IMR-90 (cell line): ENCODE results near the gene HFM1. TPM values are rescaled to one million over a fixed set of nuclear protein-coding genes. Genes with fewer than 3 reads are reported as not detected.

Experiments
- ATAC-seq: fragments of 200-7000 bp; cut with Tn5 transposase; 2 replicates; pipeline ENCODE4 v1.9.1; 2020; ENCODE audit warnings: low read depth, mild to moderate bottlenecking, moderate library complexity
- BruUV-seq: library from RNA; stranded (reverse); fragments of 400-500 nt; replicated peaks from 2 replicates; lab custom pipeline; 2021; lab: Mats Ljungman, UMichigan
- CTCF ChIA-PET: fragments of 300-600 bp; formaldehyde crosslinking; extraction: SDS; loops from one replicate; lab custom pipeline; 2021; ENCODE audit warnings: antibody characterized with exemption; lab: Yijun Ruan, JAX
- POLR2A ChIA-PET: fragments of 300-600 bp; sonication (Branson Sonifier 250); formaldehyde crosslinking; loops from one replicate; lab custom pipeline; 2022; ENCODE audit warnings: antibody characterized with exemption; ENCODE audit not compliant: unreplicated experiment; lab: Charles Lee
- DNase-seq: peaks from one replicate; pipeline ENCODE4 v3.0.0; 2013
- H2AFZ ChIP-seq: replicated peaks from 2 replicates; pipeline ENCODE3; 2013; ENCODE audit warnings: low read length, mild to moderate bottlenecking; ENCODE audit not compliant: poor library complexity
- H2AK5ac ChIP-seq: 2 replicates; pipeline ENCODE4 v1.6.1; 2013; ENCODE audit warnings: low read depth, low read length, inconsistent platforms
- H2AK9ac ChIP-seq: replicated peaks from 2 replicates; pipeline ENCODE3; 2013; ENCODE audit warnings: mild to moderate bottlenecking, low read depth, low read length, moderate library complexity; ENCODE audit not compliant: poor library complexity
- H2BK120ac ChIP-seq: 2 replicates; pipeline ENCODE4 v1.6.1; 2013; ENCODE audit warnings: low read depth, low read length, inconsistent platforms
- H2BK15ac ChIP-seq: 3 replicates; pipeline ENCODE4 v1.6.1; 2013; ENCODE audit warnings: low read depth, low read length, inconsistent platforms
- H2BK20ac ChIP-seq: 2 replicates; pipeline ENCODE4 v1.6.1; 2013; ENCODE audit warnings: low read depth, mild to moderate bottlenecking, inconsistent platforms, low read length, moderate library complexity
- H2BK5ac ChIP-seq: 2 replicates; pipeline ENCODE4 v1.6.1; 2013; ENCODE audit warnings: mild to moderate bottlenecking, low read depth, low read length, inconsistent platforms; ENCODE audit not compliant: poor library complexity, severe bottlenecking
- H3K14ac ChIP-seq: replicated peaks from 2 replicates; pipeline ENCODE4 v1.6.1; 2013; ENCODE audit warnings: low read depth, low read length, inconsistent platforms
- H3K18ac ChIP-seq: 2 replicates; pipeline ENCODE4 v1.6.1; 2013; ENCODE audit warnings: low read depth, low read length, control low read depth
- H3K23ac ChIP-seq: 2 replicates; pipeline ENCODE4 v1.6.1; 2013; ENCODE audit warnings: low read depth, low read length, inconsistent platforms
- H3K27ac ChIP-seq: 2 replicates; pipeline ENCODE4 v1.5.1; 2013; ENCODE audit warnings: mild to moderate bottlenecking, control low read depth, low read length; ENCODE audit not compliant: insufficient read depth
- H3K27me3 ChIP-seq: 2 replicates; pipeline ENCODE4 v1.6.1; 2013; ENCODE audit warnings: low read length; ENCODE audit not compliant: control insufficient read depth, insufficient read depth
- H3K36me3 ChIP-seq: 2 replicates; pipeline ENCODE4 v1.6.1; 2013; ENCODE audit warnings: low read length, mixed read lengths; ENCODE audit not compliant: control insufficient read depth, insufficient read depth
- H3K4ac ChIP-seq: 2 replicates; pipeline ENCODE4 v1.6.1; 2013; ENCODE audit warnings: low read depth, low read length, inconsistent platforms
- H3K4me1 ChIP-seq: 2 replicates; pipeline ENCODE4 v1.6.1; 2013; ENCODE audit warnings: low read length, mixed read lengths; ENCODE audit not compliant: control insufficient read depth, insufficient read depth
- H3K4me2 ChIP-seq: 2 replicates; pipeline ENCODE4 v1.6.1; 2013; ENCODE audit warnings: low read depth, mild to moderate bottlenecking, control low read depth, low read length, moderate library complexity
- H3K4me3 ChIP-seq: 2 replicates; pipeline ENCODE4 v1.5.1; 2013; ENCODE audit warnings: low read depth, mild to moderate bottlenecking, control low read depth, low read length, moderate library complexity; ENCODE audit not compliant: insufficient read depth
- H3K56ac ChIP-seq: 2 replicates; pipeline ENCODE4 v1.6.1; 2013; ENCODE audit warnings: low read length, inconsistent platforms; ENCODE audit not compliant: insufficient read depth; ENCODE audit errors: extremely low read depth
- H3K79me1 ChIP-seq, 2 experiments: 2 replicates each; pipeline ENCODE4 v1.6.1; 2013; ENCODE audit warnings: low read length in 2 of 2, inconsistent platforms in 1 of 2, low read depth in 1 of 2
- H3K9ac ChIP-seq: 2 replicates; pipeline ENCODE4 v1.6.1; 2013; ENCODE audit warnings: low read depth, low read length, control low read depth
- H3K9me1 ChIP-seq: 2 replicates; pipeline ENCODE4 v1.6.1; 2013; ENCODE audit warnings: low read length, inconsistent platforms; ENCODE audit not compliant: insufficient read depth
- H3K9me3 ChIP-seq: 2 replicates; pipeline ENCODE4 v1.6.1; 2013; ENCODE audit warnings: low read length; ENCODE audit not compliant: control insufficient read depth, insufficient read depth
- H4K20me1 ChIP-seq: 2 replicates; pipeline ENCODE4 v1.6.1; 2013; ENCODE audit warnings: low read length, inconsistent platforms; ENCODE audit not compliant: insufficient read depth
- H4K5ac ChIP-seq: 2 replicates; pipeline ENCODE4 v1.6.1; 2013; ENCODE audit warnings: mild to moderate bottlenecking, low read depth, low read length, control low read depth
- H4K8ac ChIP-seq, 2 experiments: 2 replicates each; pipeline ENCODE4 v1.6.1; 2013; ENCODE audit warnings: low read depth in 2 of 2, low read length in 2 of 2, control low read depth in 1 of 2, inconsistent platforms in 1 of 2
- H4K91ac ChIP-seq: 2 replicates; pipeline ENCODE4 v1.6.1; 2013; ENCODE audit warnings: low read depth, low read length, inconsistent platforms; ENCODE audit not compliant: insufficient read depth
- BHLHE40 ChIP-seq: fragments of 150-350 bp; IDR thresholded peaks from 2 replicates; pipeline ENCODE4 v1.6.1; 2016; ENCODE audit warnings: mild to moderate bottlenecking, low read depth, low read length
- CEBPB ChIP-seq: IDR thresholded peaks from 2 replicates; pipeline ENCODE4 v1.6.1; 2012; ENCODE audit warnings: low read depth, low read length, improper control_type of control experiment
- CHD1 ChIP-seq: IDR thresholded peaks from 2 replicates; pipeline ENCODE4 v1.6.1; 2012; ENCODE audit warnings: low read depth, low read length, improper control_type of control experiment
- CTCF ChIP-seq: conservative IDR thresholded peaks from 2 replicates; pipeline ENCODE4 v1.5.1; 2012; ENCODE audit warnings: mild to moderate bottlenecking, low read depth, low read length, improper control_type of control experiment
- ELK1 ChIP-seq: fragments of 150-350 bp; IDR thresholded peaks from 2 replicates; pipeline ENCODE4 v1.6.1; 2016; ENCODE audit warnings: low read depth, mild to moderate bottlenecking, low read length, moderate library complexity, borderline replicate concordance
- FOS ChIP-seq: fragments of 150-350 bp; IDR thresholded peaks from 2 replicates; pipeline ENCODE4 v1.6.1; 2016; ENCODE audit warnings: low read depth, low read length
- MAFK ChIP-seq: IDR thresholded peaks from 2 replicates; pipeline ENCODE4 v1.6.1; 2012; ENCODE audit warnings: low read depth, low read length, improper control_type of control experiment
- MAZ ChIP-seq: IDR thresholded peaks from 2 replicates; pipeline ENCODE4 v1.6.1; 2012; ENCODE audit warnings: low read depth, mild to moderate bottlenecking, low read length, improper control_type of control experiment, moderate library complexity, borderline replicate concordance
- MXI1 ChIP-seq: IDR thresholded peaks from 2 replicates; pipeline ENCODE4 v1.6.1; 2012; ENCODE audit warnings: low read depth, mild to moderate bottlenecking, low read length, moderate library complexity, borderline replicate concordance
- NFE2L2 ChIP-seq: fragments of 150-350 bp; IDR thresholded peaks from 2 replicates; pipeline ENCODE4 v1.6.1; 2016; ENCODE audit warnings: low read depth, mild to moderate bottlenecking, low read length
- POLR2A ChIP-seq: IDR thresholded peaks from 2 replicates; pipeline ENCODE4 v1.6.1; 2012; ENCODE audit warnings: mild to moderate bottlenecking, low read depth, low read length
- RAD21 ChIP-seq: IDR thresholded peaks from 2 replicates; pipeline ENCODE4 v1.6.1; 2012; ENCODE audit warnings: low read length, improper control_type of control experiment
- RCOR1 ChIP-seq: IDR thresholded peaks from 2 replicates; pipeline ENCODE4 v1.6.1; 2012; ENCODE audit warnings: mild to moderate bottlenecking, low read length, improper control_type of control experiment; ENCODE audit not compliant: insufficient replicate concordance
- RFX5 ChIP-seq: IDR thresholded peaks from 2 replicates; pipeline ENCODE4 v1.8.0; 2012; ENCODE audit warnings: low read depth, mild to moderate bottlenecking, low read length, moderate library complexity
- SMC3 ChIP-seq: fragments of 150-350 bp; IDR thresholded peaks from 2 replicates; pipeline ENCODE4 v1.6.1; 2016; ENCODE audit warnings: low read depth, mild to moderate bottlenecking, antibody characterized with exemption, low read length, moderate library complexity
- USF2 ChIP-seq: fragments of 150-350 bp; IDR thresholded peaks from 2 replicates; pipeline ENCODE4 v1.6.1; 2017; ENCODE audit warnings: mild to moderate bottlenecking, antibody characterized with exemption, low read length, low read depth
- dilution Hi-C: fragments of 300-500 bp; cut with HindIII; formaldehyde crosslinking; loops from one replicate; pipeline ENCODE4 v1.14.3; 2018; ENCODE audit warnings: low sequenced_read_pairs; ENCODE audit not compliant: unreplicated experiment
- in situ Hi-C: fragments of 300-500 bp; cut with MboI; formaldehyde crosslinking; loops from 3 replicates; pipeline ENCODE4 v1.14.3; 2019; ENCODE audit warnings: low sequenced_read_pairs, inconsistent platforms, mixed read lengths
- intact Hi-C: fragments of 100-400 bp; cut with micrococcal nuclease; formaldehyde crosslinking; loops from 2 replicates; pipeline ENCODE4 v1.10.0; 2022
- polyA plus RNA-seq, 3 experiments: library from polyadenylated mRNA; depleted of rRNA; stranded (reverse); fragments of >200 nt; gene quantifications; 2 replicates each; pipeline ENCODE4 v1.2.3, GENCODE V29; 2012; ENCODE audit warnings: low replicate concordance in 1 of 3
- total RNA-seq: library from RNA; depleted of rRNA; stranded (reverse); fragments of >200 nt; gene quantifications from 2 replicates; pipeline ENCODE4 v1.2.3, GENCODE V29; 2012

The HFM1 gene
- total and polyA plus RNA-seq, 2 of the 4 experiments (the other 2 are of a cell fraction): 0.15 to 0.18 TPM

- H3K18ac ChIP-seq: no peak overlapping the region
- H3K14ac ChIP-seq: no peak overlapping the region
- H3K4ac ChIP-seq: no peak overlapping the region
- in situ Hi-C loops: no loop called here
- no peak overlapping the region for H3K9ac ChIP-seq
- intact Hi-C loops: no loop called here
- no peak overlapping the region for H2BK15ac ChIP-seq
- no peak overlapping the region for H3K4me3 ChIP-seq
- H2BK120ac ChIP-seq: no peak overlapping the region
- no peak overlapping the region for H2AFZ ChIP-seq
- H3K9me3 ChIP-seq: no peaks in the 10 kb centered on the region
- TF ChIP-seq BHLHE40: no peak
- no peak for TF ChIP-seq MXI1
- TF ChIP-seq RCOR1: no peak
- TF ChIP-seq RAD21: no peak
- TF ChIP-seq MAZ: no peak
- no peak for TF ChIP-seq CTCF
- TF ChIP-seq CHD1: no peak
- TF ChIP-seq NFE2L2: no peak
- TF ChIP-seq CEBPB: no peak
- TF ChIP-seq FOS: no peak
- no peak for TF ChIP-seq MAFK
- TF ChIP-seq POLR2A: no peak
- TF ChIP-seq USF2: no peak
- no peak for TF ChIP-seq RFX5
- TF ChIP-seq SMC3: no peak
- TF ChIP-seq ELK1: no peak
- ATAC-seq (no peak), DNase-seq (no peak)
- H3K9me1 ChIP-seq: no peaks in the 10 kb centered on the region
- no peaks in the 10 kb centered on the region for H4K20me1 ChIP-seq
- BruUV-seq: no TSS peak
- H2AK5ac ChIP-seq: no peak overlapping the region
- H3K27ac ChIP-seq: no peak overlapping the region
- H4K91ac ChIP-seq: no peak overlapping the region
- no peak overlapping the region for H4K5ac ChIP-seq
- H3K4me1 ChIP-seq: no peaks in the 10 kb centered on the region
- no peak overlapping the region for H2BK20ac ChIP-seq
- no peaks in the 10 kb centered on the region for H3K36me3 ChIP-seq
- dilution Hi-C loops: no loop called here
- H2BK5ac ChIP-seq: no peak overlapping the region
- no peak overlapping the region for H3K56ac ChIP-seq
- H3K23ac ChIP-seq: no peak overlapping the region
- ChIA-PET CTCF (no interaction called here), POLR2A (no interaction called here)
- no peak overlapping the region for H4K8ac ChIP-seq
- H2AK9ac ChIP-seq: no peak overlapping the region
- H3K4me2 ChIP-seq: no peak overlapping the region
- no peaks in the 10 kb centered on the region for H3K79me1 ChIP-seq
- no peaks in the 10 kb centered on the region for H3K27me3 ChIP-seq
These were observed 96.1 kb downstream of the HFM1 start for GRCh38 chr1:91308544-91308943.
